HG03439 (cell line): ENCODE measurements around the gene SERPINA5.
"Not testable (repeated sequence)": the region's sequence is repeated elsewhere in the genome, so short reads cannot be mapped to it uniquely, and the experiment has no call there.

Experiments used
- ATAC-seq: cut with Tn5 transposase; IDR thresholded peaks from one replicate; pipeline ENCODE4 v1.9.1; 2021; ENCODE audit warnings: mild to moderate bottlenecking, moderate library complexity; ENCODE audit not compliant: unreplicated experiment

The SERPINA5 gene

DNA sequence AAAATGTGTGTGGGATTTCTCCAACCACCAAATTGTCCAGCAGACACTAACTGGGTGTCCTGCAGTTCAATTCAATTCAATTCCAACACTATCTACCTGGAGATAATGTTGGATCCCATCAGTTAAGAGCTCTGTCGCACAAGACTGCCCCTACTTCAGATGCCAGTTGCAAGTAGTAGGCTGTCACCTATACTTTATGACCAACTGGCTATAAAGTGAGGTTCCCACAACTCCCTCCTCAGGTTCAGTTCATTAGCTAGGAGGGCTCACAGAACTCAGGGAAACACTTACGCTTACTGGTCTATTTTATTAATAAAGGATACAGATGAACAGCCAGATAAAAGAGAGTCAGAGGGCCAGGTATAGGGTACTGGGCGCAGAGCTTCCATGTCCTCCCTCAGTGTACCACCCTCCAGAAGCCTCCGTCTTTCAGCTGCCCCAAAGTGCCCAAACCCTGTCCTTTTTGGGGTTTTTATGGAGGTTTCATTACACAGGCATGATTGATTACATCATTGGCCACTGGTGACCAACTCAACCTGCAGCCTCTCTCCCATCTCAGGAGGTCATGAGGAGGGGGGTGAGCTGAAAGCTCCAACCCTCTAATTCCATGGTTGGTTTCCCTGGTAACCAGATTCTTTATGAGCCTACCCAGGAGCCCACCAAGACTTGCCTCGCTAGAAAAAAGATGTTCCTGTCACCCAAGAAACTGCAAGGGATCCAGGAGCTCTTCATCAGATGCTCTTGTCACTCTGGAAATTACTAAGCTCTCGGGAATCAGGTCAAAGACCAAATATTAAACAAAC, 7.5 kb upstream of the SERPINA5 start:
- ATAC-seq = no peak

DNA sequence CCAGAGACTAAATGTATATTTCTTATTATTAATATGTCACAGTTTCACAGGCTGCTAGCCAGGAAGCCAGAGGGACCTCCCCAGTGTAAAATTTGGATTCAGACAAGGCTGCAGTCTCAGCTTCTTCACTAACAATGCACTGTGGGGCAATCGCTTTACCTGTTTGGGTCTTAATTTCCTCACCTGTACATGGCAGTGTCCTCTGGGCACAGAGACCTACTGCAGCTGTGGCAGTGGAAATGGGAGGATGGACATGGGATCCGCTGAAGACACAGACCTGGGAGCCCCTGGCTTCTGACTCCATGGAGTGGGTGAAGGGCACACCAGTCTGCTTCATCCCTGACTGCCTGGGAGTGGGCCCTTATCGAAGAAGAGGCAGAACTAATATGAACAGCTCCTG, 6.9 kb upstream of the SERPINA5 start:
- ATAC-seq = no peak

DNA sequence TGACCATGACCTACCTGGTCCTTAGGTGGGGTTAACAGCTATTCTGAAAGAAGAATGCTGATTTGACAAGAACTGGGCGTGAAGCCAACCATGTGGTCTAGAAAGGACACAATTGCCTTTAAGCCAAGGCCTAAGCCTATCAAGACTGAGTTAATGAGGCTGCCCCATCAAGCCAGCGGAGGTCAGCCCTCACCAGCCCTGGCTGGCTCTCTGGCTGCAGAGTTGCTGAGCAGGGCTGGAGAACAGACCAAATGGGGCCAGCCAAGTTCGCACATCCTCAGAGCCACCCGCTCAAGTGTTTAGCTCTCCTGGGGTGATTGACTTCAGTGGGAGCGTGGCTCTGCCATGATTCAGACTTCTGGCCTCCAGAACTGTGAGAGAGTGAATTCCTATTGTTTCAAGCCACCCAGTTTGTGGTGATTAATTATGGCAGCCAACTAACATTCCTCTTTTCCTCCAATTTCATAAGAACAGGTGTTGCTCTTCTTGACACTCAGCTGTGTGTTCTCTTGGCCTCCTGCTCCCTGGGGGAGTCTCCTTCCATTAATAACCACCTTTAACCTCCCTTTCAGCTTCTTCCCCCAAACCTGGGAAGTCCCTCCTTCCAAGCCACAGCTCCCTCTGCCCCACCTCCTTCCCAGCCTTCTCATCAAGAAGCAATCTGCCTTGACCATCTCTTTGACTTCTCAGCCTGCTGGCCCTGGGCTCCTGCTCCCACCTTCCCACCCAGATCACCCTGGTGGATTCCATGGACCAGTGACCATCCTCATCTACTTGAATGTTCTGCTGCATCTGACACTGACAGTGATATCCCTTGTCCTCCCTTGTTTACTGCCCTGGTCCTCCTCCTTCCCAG, 5.3 kb upstream of the SERPINA5 start:
- no peak for ATAC-seq

DNA sequence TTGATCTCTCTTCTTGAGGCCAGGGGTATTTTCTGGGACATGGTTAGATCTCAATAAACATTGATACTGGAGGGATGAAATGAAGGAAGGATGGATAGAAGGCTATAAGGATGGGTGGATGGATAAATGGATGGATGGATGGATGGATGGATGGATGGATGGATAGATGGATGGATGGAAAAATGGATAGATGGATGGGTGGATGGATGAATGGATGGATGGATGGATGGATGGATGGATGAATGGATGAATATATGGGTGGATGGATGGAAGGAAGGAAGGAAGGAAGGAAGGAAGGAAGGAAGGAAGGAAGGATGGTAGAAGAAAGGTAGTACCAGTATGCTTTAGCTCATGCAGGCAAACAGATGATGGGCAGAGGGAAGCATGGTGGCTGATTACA, 3.8 kb upstream of the SERPINA5 start:
- ATAC-seq = not testable (repeated sequence)

DNA sequence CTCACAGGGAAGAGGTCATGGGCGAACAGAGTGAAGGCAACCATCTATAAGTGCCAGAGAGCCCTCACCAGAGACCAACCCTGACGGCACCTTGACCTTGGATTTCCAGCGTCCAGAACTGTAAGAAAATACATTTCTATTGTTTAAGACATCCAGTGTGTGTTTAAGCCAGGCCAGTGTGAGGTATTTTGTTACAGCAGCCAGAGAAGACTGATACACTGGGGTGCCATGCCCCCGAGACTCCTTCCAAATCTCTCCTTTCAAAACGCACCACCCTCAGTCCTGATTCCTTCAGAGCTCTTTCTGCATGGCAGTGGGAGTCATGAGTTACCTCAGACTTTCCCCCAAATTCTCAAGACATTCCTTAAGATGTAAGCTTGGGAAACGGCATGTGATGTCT, 2.5 kb upstream of the SERPINA5 start:
- ATAC-seq = no peak

DNA sequence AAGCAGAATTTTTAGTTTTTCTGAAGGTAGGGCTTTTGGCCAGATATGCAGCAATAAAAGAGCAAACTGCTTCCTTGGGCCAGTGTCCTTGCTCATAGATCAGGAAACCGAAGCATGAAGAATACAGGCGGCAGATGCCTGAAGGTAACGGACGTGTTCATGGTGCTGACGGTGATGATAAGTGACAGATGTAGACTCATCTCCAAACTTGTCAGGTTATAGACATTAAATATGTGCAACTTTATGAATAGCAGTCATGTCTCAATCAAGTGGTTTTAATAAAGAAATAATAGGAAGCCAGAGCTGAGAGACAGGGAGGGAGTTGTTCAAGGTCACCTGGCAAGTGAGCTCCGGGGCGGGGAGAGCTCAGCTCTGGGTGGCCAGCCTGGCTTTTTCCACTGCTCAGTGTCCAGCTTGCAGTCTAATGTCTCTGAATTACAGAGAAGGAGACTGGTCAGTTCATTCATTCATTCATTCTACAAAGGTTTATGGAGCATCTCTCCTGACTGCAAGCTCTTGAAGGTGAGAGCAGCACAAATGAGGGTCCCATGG, 1.0 kb downstream of the SERPINA5 start:
- ATAC-seq = no peak

DNA sequence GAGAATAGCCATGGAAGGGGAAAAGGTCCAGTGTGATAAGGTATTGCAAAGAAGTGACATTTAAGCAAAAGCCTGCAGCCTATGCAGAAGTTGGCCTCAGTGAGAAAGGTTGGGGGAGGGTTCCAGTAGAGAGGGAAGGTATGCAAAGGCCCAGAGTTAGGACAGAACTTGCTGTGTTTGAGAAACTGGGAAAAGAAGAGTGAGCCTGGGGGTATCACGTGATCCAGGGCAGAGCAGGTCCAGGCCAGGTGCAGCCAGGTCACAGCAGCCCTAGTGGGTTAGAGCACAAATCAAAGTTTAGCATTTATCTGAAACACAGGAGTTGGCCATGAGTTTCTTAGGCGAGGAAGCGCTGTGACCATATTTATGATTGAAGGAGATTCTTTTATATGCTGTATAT, 1.6 kb downstream of the SERPINA5 start:
- ATAC-seq = no peak

DNA sequence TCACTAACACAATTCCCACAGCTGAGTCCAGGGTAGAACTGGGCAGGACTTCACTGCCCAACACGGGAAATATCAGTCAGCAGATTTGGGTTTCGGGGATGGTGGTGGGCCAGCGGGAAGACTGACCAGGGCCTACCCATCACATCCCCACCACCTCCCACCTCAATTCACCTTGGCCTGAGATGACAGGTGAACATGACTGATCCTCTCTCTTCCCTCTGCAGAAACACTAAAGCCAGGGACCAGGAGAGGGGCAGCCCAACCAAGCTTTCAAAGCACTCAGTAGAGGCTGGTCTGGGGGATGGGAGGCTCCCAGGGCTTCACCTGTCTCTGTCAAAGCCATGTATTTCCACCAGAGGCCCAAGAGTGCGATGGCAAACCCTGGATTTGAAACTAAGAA, 2.3 kb downstream of the SERPINA5 start:
- no peak for ATAC-seq

DNA sequence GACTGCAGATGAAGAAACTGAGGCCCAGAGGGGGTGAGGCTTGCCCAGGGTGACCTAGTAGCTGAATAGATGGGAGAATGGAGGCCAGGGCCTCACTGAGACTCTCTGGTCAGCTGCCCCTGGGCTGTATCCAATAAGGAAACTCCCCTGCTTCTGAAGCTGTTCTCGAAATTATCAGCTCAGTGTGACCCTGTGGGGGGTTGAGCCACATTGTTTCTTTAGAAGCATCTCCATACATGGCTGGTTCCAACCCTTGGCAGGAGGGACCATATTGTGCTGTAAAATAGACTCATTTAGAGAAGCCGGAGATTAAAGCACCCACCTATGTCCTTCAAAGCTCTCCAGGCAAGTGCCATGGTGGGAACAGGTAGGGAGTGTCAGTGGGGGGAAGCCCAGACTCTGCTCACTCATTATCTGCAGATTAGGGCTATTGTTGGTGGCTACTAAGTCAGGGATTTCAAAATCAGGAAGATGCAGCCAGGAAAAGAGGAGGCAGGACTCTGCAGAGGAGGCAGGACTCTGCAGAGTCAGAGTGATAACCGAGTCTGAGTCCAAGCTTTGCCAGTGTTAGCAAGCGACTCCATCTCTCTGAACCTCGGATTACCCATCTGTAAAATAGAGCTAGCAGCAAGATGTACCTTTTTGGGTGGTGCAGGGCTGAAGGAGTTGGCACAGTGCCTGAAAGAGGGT, 3.5 kb downstream of the SERPINA5 start:
- no peak for ATAC-seq

DNA sequence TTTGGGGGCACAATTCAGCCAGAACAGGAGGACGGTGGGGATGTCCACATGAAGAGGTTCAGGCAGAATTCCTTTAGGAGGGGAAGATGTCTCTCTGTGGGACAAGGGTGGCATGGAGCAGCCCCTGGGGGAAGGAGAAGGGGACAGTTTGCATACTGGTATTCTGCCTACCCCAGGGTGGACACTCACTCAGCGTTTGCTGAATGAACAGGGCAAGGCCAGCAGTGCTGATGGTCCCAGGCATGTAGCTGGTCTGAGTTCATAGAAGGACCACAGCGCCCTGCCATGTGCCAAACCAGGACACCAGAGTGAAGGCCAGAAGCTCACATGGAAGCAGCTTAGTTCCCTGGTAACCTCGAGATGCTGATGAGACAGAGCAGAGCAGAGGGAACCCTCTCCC, 5.4 kb downstream of the SERPINA5 start:
- no peak for ATAC-seq

DNA sequence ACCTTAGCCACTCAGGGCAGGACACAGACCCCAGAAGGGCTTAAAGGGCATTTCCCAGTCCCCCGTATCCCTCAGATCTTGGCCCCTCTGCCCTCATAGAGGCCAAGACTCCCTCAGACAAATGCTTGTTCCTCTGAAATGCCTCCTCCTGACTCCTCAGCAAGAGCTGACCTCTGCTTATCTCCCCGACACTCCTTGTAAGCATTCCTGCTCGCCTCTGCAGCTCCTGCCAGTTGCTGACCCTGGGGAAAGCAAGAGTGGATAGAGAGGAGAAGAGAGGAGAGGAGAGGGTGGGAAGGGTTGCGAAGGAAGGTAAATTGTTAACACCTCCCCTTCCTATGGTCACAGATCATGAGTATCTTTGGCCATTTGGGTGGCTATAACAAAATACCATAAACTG, 7.1 kb downstream of the SERPINA5 start:
- no peak for ATAC-seq

DNA sequence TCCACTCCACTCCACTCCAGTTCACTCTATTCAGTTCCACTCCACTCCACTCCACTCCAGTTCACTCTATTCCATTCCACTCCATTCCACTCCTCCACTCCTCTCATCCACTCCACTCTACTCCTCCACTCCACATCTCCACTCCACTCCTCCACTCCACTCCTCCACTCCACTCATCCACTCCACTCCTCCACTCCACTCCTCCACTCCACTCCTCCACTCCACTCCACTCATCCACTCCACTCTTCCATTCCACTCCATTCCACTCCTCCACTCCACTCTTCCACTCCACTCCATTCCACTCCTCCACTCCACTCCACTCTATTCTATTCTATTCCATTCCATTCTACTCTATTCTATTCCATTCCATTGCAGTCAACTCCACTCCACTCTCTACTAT, 9.8 kb downstream of the SERPINA5 start:
- no peak for ATAC-seq

DNA sequence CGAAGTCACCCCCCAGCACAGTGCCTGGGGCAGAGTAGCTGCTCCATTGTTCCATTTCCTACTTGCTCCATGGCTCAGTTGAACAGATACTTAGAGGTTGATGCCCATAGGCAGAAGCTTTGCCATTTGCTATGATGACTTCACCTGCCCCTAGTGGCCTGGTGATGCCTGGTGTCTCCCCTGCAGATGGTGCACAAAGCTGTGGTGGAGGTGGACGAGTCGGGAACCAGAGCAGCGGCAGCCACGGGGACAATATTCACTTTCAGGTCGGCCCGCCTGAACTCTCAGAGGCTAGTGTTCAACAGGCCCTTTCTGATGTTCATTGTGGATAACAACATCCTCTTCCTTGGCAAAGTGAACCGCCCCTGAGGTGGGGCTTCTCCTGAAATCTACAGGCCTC, 10.6 kb downstream of the SERPINA5 start:
- ATAC-seq = no peak

DNA sequence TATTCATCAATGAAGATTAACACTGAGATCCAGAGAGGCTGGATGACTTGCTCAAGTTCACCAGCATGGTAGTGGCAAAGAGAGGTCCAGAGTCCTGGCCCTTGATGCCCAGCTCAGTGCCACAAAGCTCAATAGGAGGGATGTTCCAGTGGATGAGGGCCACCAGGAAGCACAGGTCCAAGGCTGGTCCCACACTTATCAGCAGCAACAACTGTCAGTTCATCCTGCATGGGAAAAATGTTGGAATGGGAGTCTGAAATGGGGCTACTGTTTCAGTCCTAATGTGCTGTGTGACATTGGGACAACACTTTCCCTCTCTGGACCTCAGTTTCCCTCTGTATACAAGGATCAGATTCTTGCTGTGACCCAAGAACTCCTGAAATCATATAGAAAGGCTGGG, 11.2 kb downstream of the SERPINA5 start:
- no peak for ATAC-seq

DNA sequence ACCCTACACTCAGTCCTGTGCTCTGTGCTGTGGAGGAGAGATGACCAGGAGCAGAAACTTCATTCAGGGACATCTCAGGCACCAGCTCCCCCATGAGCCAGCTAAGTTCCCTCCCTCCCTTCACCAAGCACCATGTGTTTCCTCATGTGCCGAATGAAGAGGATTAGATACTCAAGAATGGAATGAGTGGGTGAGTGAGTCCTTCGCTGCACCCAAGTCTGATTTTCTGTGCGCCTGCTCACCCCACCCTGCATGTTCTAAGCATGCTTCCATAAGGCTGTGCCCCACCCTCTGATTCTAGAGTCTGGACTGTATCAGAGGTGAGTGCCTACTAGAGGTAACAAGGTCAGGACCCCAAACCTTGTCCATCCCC, 12.1 kb downstream of the SERPINA5 start:
- no peak for ATAC-seq

DNA sequence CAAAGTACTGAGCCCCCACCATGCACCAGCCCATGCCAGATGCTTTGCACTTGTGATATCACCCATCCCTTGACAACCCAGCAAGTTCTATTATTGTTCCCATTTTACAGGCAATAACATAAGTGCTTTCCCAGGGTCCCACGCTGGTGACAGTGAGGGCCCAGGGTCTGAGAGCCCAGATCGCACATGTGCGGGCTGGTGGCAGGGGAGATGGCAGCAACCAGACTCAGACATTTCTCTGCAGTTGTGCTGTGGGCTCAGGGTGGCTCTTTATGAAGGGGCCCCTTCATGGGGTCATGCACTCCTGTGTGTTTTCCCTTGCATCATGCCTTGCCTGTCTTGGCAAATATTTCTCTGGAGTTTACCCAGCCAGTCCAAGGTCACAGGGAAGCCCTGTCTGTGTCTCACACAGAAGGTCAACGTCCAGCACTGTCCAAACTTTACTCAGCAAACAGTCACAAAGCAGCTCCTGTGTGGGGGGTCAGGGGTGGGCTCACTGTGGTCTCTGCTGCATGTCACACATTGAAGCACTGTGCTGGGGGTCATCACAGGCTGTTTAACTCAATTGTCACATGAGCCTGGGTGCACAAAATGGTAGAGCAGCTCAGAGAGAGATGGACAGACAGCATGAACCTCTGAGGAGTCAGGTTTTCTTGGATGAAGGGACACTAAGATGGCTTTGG, 12.7 kb downstream of the SERPINA5 start:
- no peak for ATAC-seq

DNA sequence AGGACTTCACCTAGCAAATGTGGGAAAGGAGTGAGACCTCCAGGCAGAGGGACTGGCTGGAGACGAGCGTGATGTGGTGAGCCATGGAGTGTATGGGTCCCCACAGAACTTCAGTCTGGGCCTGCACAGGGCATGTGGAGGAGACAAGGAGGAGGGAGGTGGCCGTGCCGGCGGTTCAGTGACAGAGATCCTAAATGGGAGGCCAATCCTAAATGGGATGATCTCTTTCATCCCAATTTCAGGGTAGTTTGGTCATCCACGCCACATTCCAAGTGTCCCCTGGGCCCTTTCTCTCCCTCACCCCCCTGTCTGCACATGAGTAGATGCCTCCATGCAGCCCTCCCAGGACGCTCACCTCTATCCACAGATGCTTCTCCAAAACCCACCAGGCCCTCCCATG, 13.2 kb downstream of the SERPINA5 start:
- ATAC-seq = no peak

DNA sequence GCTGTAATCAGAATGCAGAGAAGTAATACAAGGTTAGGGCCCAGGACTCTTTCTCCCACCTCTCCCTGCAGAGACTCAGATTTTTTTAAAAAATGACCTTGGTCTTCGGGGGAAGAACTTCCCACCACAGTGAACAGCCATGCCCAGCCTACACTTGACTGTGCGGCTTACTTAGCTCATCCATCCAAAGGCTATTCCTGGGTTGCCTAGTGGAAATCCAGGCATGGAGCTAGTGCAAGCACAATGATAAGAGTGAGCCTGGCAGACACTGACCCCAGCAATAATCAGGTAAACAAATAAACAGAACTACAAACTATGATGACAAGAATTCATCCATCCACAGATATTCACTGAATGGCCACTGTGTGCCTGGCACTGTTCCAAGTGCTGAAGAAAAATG, 14.7 kb downstream of the SERPINA5 start:
- no peak for ATAC-seq

DNA sequence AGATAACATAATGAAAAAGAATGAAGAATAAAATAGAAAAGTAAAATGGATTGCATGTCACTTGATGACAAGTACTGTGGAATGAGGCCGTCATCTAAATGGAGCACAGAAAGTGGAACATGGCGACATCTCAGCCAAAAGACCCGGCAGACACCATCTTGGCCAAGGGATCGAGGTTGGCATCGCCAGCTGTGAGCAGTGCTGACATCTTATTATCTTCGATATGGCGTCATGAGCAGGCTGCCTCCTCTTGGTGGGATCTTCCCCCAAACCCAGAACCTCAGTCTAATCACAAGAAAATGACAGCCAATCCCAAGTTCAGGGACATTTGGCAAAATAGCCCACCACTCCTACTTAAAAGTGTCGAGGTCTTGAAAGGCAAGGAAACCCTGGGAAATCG, 15.1 kb downstream of the SERPINA5 start:
- no peak for ATAC-seq

DNA sequence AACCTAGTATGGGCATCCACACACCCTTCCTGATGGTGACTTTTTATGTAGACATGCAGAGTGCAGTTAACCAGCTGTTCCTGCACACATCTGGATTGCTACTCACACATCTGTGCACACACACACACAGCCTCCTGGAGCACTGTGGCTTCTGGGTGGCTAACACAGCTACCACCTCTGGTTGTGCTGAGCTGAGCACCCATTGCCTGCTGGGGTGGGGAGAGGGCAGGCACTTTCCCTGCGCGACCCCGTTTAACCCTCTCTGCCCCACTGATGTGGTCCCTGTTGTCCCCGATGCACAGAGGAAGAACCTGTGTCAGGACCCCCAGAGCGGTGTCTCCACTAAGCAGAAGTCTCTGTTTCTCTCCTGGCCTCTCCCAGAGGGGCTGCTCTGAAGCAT, 16.6 kb downstream of the SERPINA5 start:
- ATAC-seq = no peak

DNA sequence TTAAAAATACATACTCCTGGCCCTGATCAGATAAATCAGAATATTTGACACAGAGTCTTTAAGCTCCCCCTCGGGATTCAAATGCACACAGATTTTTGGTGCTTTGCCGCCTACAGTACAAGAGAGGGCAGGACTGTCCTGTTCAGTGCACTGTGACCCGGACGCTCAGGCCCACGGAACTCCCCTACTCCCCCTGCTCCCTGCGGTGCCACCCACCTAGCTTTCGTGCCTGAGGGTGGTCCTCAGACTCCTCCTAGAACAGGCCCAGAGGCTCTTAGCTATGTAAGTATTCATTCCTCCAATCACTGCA, 17.2 kb downstream of the SERPINA5 start:
- ATAC-seq = no peak
